Endothelial cell of umbilical vein (primary cell): ENCODE measurements around the gene ZPR1.

Experiments used
- EZH2 ChIP-seq: IDR thresholded peaks from 2 replicates; pipeline ENCODE4 v1.6.1; 2012; ENCODE audit warnings: borderline replicate concordance, low read depth, mild to moderate bottlenecking, moderate library complexity, low read length, inconsistent platforms; ENCODE audit not compliant: severe bottlenecking
- FOS ChIP-seq: IDR thresholded peaks from 2 replicates; pipeline ENCODE4 v1.6.1; 2011; ENCODE audit warnings: mild to moderate bottlenecking, low read length, moderate library complexity, borderline replicate concordance; ENCODE audit not compliant: insufficient read depth
- GATA2 ChIP-seq: IDR thresholded peaks from 2 replicates; pipeline ENCODE4 v1.7.0; 2011; ENCODE audit warnings: low read depth, mild to moderate bottlenecking, moderate library complexity, mixed read lengths, low read length; ENCODE audit not compliant: insufficient read length, insufficient read depth
- JUN ChIP-seq: IDR thresholded peaks from 2 replicates; pipeline ENCODE4 v1.6.1; 2011; ENCODE audit warnings: borderline replicate concordance, low read depth; ENCODE audit not compliant: insufficient read length, insufficient read depth
- MYC ChIP-seq: IDR thresholded peaks from one replicate; pipeline ENCODE4 v1.6.1; 2011; ENCODE audit warnings: mild to moderate bottlenecking, low read depth, low read length
- POLR2A ChIP-seq: IDR thresholded peaks from 2 replicates; pipeline ENCODE4 v1.6.1; 2012; ENCODE audit warnings: low read depth, mild to moderate bottlenecking, control low read depth, low read length
- POLR2AphosphoS5 ChIP-seq: IDR thresholded peaks from 2 replicates; pipeline ENCODE4 v1.6.1; 2012; ENCODE audit warnings: low read depth, mild to moderate bottlenecking, control low read depth, low read length, moderate library complexity; ENCODE audit not compliant: insufficient read depth
- TF ChIP-seq, protein P1 (sequence below), 2 donors: IDR thresholded peaks; 1 replicate in 1 of 2; 2 replicates in 1 of 2; pipeline ENCODE4 v1.5.1; 2011; ENCODE audit warnings: low read length in 2 of 2, mild to moderate bottlenecking in 2 of 2, moderate library complexity in 2 of 2, control low read depth in 1 of 2, inconsistent platforms in 1 of 2, low read depth in 1 of 2; ENCODE audit not compliant: insufficient read depth in 1 of 2; ENCODE audit errors: extremely low read depth in 1 of 2
- TF ChIP-seq, protein P2 (sequence below): IDR thresholded peaks from 2 replicates; pipeline ENCODE4 v1.6.1; 2011; ENCODE audit not compliant: insufficient read depth, insufficient read length

DNA sequence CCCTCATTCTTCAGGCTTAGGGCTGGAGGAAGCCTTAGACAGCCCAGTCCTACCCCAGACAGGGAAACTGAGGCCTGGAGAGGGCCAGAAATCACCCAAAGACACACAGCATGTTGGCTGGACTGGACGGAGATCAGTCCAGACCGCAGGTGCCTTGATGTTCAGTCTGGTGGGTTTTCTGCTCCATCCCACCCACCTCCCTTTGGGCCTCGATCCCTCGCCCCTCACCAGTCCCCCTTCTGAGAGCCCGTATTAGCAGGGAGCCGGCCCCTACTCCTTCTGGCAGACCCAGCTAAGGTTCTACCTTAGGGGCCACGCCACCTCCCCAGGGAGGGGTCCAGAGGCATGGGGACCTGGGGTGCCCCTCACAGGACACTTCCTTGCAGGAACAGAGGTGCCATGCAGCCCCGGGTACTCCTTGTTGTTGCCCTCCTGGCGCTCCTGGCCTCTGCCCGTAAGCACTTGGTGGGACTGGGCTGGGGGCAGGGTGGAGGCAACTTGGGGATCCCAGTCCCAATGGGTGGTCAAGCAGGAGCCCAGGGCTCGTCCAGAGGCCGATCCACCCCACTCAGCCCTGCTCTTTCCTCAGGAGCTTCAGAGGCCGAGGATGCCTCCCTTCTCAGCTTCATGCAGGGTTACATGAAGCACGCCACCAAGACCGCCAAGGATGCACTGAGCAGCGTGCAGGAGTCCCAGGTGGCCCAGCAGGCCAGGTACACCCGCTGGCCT lies 42.5 kb upstream of the ZPR1 start:
- TF ChIP-seq, protein P1, sequence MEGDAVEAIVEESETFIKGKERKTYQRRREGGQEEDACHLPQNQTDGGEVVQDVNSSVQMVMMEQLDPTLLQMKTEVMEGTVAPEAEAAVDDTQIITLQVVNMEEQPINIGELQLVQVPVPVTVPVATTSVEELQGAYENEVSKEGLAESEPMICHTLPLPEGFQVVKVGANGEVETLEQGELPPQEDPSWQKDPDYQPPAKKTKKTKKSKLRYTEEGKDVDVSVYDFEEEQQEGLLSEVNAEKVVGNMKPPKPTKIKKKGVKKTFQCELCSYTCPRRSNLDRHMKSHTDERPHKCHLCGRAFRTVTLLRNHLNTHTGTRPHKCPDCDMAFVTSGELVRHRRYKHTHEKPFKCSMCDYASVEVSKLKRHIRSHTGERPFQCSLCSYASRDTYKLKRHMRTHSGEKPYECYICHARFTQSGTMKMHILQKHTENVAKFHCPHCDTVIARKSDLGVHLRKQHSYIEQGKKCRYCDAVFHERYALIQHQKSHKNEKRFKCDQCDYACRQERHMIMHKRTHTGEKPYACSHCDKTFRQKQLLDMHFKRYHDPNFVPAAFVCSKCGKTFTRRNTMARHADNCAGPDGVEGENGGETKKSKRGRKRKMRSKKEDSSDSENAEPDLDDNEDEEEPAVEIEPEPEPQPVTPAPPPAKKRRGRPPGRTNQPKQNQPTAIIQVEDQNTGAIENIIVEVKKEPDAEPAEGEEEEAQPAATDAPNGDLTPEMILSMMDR (IDR thresholded peaks at IDR 0.05; ENCODE audit: extremely low read depth in 1 of 2, insufficient read depth in 1 of 2, low read depth in 1 of 2, low read length in 2 of 2): no peak
- TF ChIP-seq POLR2A (no peak), POLR2AphosphoS5 (no peak), EZH2 (no peak), JUN (no peak), MYC (no peak), FOS (no peak), GATA2 (no peak)
- TF ChIP-seq, protein P2, sequence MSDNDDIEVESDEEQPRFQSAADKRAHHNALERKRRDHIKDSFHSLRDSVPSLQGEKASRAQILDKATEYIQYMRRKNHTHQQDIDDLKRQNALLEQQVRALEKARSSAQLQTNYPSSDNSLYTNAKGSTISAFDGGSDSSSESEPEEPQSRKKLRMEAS: no peak
